Neutrophil (primary cell): ENCODE data around the gene PSMD4.

Experiments
- H3K27ac ChIP-seq: fragments of 200-600 bp; sonication (generic); 2 replicates; pipeline ENCODE4 v1.5.1; 2016; ENCODE audit warnings: mild to moderate bottlenecking, moderate library complexity
- H3K27me3 ChIP-seq: fragments of 200-600 bp; sonication (generic); 2 replicates; pipeline ENCODE4 v1.6.0; 2016; ENCODE audit warnings: mild to moderate bottlenecking
- H3K36me3 ChIP-seq: fragments of 200-600 bp; sonication (generic); 2 replicates; pipeline ENCODE4 v1.5.1; 2017
- H3K4me1 ChIP-seq, 2 experiments: fragments of 200-600 bp in 1 of 2; sonication (generic) in 1 of 2; 1 replicate in 1 of 2; 2 replicates in 1 of 2; pipeline versions ENCODE4 v1.5.1 to v1.6.1; 2013 to 2016; ENCODE audit warnings: low read depth in 1 of 2, low read length in 1 of 2, mild to moderate bottlenecking in 1 of 2, moderate library complexity in 1 of 2; ENCODE audit not compliant: control insufficient read depth in 1 of 2, insufficient read depth in 1 of 2
- H3K4me3 ChIP-seq, 2 experiments: fragments of 200-600 bp in 1 of 2; sonication (generic) in 1 of 2; 1 replicate in 1 of 2; 2 replicates in 1 of 2; pipeline ENCODE4 v1.5.1; 2013 to 2016; ENCODE audit warnings: low read depth in 1 of 2, low read length in 1 of 2, mild to moderate bottlenecking in 1 of 2, moderate library complexity in 1 of 2
- H3K9me3 ChIP-seq: fragments of 200-600 bp; sonication (generic); 2 replicates; pipeline ENCODE4 v1.5.1; 2016
- TF ChIP-seq, protein P1 (sequence below): fragments of 200-600 bp; sonication (generic); IDR thresholded peaks from 2 replicates; pipeline ENCODE4 v1.5.1; 2016; ENCODE audit warnings: antibody characterized with exemption

PSMD4 gene

DNA sequence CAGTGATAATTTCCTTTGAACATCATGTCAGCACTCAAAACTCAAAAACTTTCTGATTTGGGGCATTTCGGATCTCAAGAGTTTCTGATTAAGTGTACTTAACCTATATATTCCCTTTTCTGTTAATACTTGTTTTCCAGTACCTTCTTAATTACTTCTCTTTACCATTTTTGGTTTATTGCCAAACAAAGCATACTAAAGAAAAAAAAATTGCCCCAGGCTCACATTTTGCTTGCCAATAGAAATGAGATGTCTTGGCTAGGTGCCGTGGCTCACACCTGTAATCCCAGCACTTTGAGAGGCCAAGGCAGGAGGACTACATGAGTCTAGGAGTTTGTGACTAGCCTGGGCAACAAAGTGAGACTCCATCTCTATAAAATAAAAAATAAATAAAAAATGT lies 4.8 kb downstream of the PSMD4 start:
- Histone ChIP-seq H3K27ac (no peak overlapping the region), H3K9me3 (no peaks in the 10 kb centered on the region), H3K4me1 (peaks cover 15 to 17% of the 10 kb centered on the region in 2 experiments), H3K27me3 (no peaks in the 10 kb centered on the region), H3K36me3 (peaks cover 24% of the 10 kb centered on the region), H3K4me3 (no peak overlapping the region)
- TF ChIP-seq, protein P1, sequence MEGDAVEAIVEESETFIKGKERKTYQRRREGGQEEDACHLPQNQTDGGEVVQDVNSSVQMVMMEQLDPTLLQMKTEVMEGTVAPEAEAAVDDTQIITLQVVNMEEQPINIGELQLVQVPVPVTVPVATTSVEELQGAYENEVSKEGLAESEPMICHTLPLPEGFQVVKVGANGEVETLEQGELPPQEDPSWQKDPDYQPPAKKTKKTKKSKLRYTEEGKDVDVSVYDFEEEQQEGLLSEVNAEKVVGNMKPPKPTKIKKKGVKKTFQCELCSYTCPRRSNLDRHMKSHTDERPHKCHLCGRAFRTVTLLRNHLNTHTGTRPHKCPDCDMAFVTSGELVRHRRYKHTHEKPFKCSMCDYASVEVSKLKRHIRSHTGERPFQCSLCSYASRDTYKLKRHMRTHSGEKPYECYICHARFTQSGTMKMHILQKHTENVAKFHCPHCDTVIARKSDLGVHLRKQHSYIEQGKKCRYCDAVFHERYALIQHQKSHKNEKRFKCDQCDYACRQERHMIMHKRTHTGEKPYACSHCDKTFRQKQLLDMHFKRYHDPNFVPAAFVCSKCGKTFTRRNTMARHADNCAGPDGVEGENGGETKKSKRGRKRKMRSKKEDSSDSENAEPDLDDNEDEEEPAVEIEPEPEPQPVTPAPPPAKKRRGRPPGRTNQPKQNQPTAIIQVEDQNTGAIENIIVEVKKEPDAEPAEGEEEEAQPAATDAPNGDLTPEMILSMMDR, result no peak

DNA sequence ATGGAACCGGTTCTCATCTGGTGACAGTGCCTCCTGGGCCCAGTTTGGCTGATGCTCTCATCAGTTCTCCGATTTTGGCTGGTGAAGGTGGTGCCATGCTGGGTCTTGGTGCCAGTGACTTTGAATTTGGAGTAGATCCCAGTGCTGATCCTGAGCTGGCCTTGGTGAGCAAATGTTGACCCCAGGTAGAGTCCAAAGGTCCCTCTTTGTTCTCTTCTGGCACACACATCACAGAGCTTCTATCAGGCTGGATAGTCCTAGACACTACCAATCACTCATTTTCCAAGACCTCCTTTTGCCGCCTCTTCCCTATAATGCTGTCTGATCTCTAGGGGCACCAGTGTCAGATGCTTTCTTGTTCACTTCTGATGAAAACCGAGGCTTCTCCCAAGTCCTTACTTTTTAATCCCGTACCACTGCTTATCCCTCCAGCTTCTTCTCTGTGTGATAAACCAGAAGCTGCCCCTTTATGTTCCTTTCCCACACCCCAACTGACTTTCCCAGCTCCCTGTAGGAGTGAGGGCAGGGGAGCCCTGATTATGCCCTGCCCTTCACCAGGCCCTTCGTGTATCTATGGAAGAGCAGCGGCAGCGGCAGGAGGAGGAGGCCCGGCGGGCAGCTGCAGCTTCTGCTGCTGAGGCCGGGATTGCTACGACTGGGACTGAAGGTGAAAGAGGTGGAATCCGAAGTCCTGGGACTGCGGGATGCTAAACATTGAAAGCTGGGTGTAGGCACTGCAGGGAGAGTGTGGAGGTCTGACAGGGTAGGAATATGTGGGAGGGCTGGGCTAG lies 11.1 kb downstream of the PSMD4 start:
- TF ChIP-seq, protein P1, result no peak
- H3K9me3 ChIP-seq, result no peaks in the 10 kb centered on the region
- no peaks in the 10 kb centered on the region for H3K27me3 ChIP-seq
- no peak overlapping the region for H3K4me3 ChIP-seq
- peaks cover 75% of the 10 kb centered on the region for H3K36me3 ChIP-seq
- peaks cover 12 to 14% of the 10 kb centered on the region in 2 experiments for H3K4me1 ChIP-seq
- peak overlapping the region; percentile 81 for H3K27ac ChIP-seq

DNA sequence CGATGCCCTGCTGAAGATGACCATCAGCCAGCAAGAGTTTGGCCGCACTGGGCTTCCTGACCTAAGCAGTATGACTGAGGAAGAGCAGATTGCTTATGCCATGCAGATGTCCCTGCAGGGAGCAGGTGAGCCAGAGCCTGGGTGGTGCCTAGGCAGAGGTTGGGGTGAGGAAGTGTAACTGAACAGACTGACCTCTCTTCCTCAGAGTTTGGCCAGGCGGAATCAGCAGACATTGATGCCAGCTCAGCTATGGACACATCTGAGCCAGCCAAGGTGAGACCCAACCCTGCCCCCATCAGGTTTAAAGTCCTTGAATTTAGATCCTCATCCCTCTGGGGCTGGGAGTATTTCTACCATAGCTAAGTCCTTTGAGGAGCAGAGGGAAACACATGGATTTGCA lies 11.8 kb downstream of the PSMD4 start:
- Histone ChIP-seq H3K27ac (peak overlapping the region; percentile 36), H3K36me3 (peaks cover 75% of the 10 kb centered on the region), H3K4me1 (peaks cover 12 to 14% of the 10 kb centered on the region in 2 experiments), H3K9me3 (no peaks in the 10 kb centered on the region), H3K4me3 (no peak overlapping the region), H3K27me3 (no peaks in the 10 kb centered on the region)
- TF ChIP-seq, protein P1, result no peak

DNA sequence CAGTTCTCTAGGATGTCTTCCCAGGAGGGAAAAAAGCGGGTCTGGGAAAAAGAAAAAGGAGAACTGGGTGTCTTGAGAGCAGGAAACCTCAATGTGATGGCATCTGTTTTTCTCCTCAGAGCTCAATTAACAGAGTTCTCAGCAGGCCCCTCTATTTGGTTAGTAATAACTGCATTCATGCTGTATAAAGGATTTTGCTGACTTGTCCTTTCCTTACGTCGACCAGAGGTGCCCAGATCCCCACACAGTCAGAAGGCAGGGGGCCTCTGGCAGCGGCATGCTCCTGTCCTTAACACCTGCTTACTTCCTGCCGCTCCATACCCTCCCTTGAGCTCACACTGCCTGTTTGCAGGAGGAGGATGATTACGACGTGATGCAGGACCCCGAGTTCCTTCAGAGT lies 12.3 kb downstream of the PSMD4 start:
- TF ChIP-seq, protein P1, result no peak
- Histone ChIP-seq H3K9me3 (no peaks in the 10 kb centered on the region), H3K4me3 (no peak overlapping the region), H3K4me1 (peaks cover 12 to 14% of the 10 kb centered on the region in 2 experiments), H3K27me3 (no peaks in the 10 kb centered on the region), H3K27ac (peak overlapping the region; percentile 36), H3K36me3 (peaks cover 75% of the 10 kb centered on the region)

DNA sequence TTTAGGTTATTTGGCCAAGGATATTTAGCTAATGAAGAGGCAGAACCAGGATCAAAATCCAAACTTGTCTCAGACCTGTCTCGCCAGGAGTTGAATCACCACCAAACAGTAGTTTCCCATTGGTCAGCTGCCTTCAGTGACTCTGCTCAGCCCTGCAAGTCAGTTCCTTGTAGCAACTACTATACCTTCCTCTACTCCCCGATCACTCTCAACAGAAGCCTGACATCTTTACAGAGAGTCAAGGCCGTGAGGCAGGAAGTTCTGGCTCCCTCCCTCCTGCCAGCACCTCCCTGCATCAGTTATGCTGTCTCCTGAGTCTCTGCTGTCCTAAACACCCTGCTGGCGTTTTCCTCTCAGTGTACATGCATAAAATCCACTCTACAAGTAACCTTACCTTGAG lies 13.2 kb downstream of the PSMD4 start:
- Histone ChIP-seq H3K4me3 (no peak overlapping the region), H3K36me3 (peaks cover 69% of the 10 kb centered on the region), H3K27ac (peak overlapping the region; percentile 35), H3K4me1 (peaks cover 12 to 14% of the 10 kb centered on the region in 2 experiments), H3K27me3 (no peaks in the 10 kb centered on the region), H3K9me3 (no peaks in the 10 kb centered on the region)
- TF ChIP-seq, protein P1, result no peak
